Hepatocyte (in vitro differentiated cells): ENCODE results near the gene ATG101. TPM values are rescaled to one million over a fixed set of nuclear protein-coding genes. Genes with fewer than 3 reads are reported as not detected.

Experiments
- DNase-seq: peaks from one replicate; pipeline ENCODE4 v3.0.0-alpha.2; 2016; ENCODE audit warnings: low spot score
- H2AFZ ChIP-seq: fragments of 200-600 bp; sonication (generic); 2 replicates; pipeline ENCODE4 v1.6.0; 2016; ENCODE audit warnings: antibody characterized with exemption, mild to moderate bottlenecking
- H3K27ac ChIP-seq: fragments of 200-600 bp; sonication (generic); 2 replicates; pipeline ENCODE4 v1.5.1; 2016; ENCODE audit warnings: mild to moderate bottlenecking
- H3K27me3 ChIP-seq: fragments of 200-600 bp; sonication (generic); 2 replicates; pipeline ENCODE4 v1.6.1; 2016
- H3K36me3 ChIP-seq: fragments of 200-600 bp; sonication (generic); replicated peaks from 2 replicates; pipeline ENCODE4 v1.5.1; 2016; ENCODE audit warnings: low read depth; ENCODE audit not compliant: insufficient read depth
- H3K4me1 ChIP-seq: fragments of 200-600 bp; sonication (generic); 2 replicates; pipeline ENCODE4 v1.5.1; 2016; ENCODE audit warnings: mild to moderate bottlenecking, moderate library complexity; ENCODE audit not compliant: insufficient read depth
- H3K4me2 ChIP-seq: fragments of 200-600 bp; sonication (generic); 2 replicates; pipeline ENCODE4 v1.6.0; 2016
- H3K4me3 ChIP-seq: fragments of 200-600 bp; sonication (generic); 2 replicates; pipeline ENCODE4 v1.5.1; 2016; ENCODE audit warnings: mild to moderate bottlenecking
- H3K79me2 ChIP-seq: fragments of 200-600 bp; sonication (generic); 2 replicates; pipeline ENCODE4 v1.6.0; 2017; ENCODE audit warnings: mild to moderate bottlenecking
- H3K9me2 ChIP-seq: fragments of 200-600 bp; sonication (generic); replicated peaks from 2 replicates; pipeline ENCODE4 v1.6.0; 2017; ENCODE audit warnings: mild to moderate bottlenecking; ENCODE audit not compliant: insufficient read depth
- H3K9me3 ChIP-seq: fragments of 200-600 bp; sonication (generic); 2 replicates; pipeline ENCODE4 v1.5.1; 2016; ENCODE audit warnings: low read depth, mild to moderate bottlenecking
- H4K20me1 ChIP-seq: fragments of 200-600 bp; sonication (generic); 2 replicates; pipeline ENCODE4 v1.6.0; 2016; ENCODE audit warnings: mild to moderate bottlenecking; ENCODE audit not compliant: insufficient read depth, poor library complexity, severe bottlenecking
- EZH2 ChIP-seq: fragments of 200-600 bp; sonication (generic); IDR thresholded peaks from 2 replicates; pipeline ENCODE4 v1.6.1; 2016; ENCODE audit warnings: antibody characterized with exemption, mild to moderate bottlenecking, borderline replicate concordance
- EZH2phosphoT487 ChIP-seq: fragments of 200-600 bp; sonication (generic); IDR thresholded peaks from one replicate; pipeline ENCODE4 v1.6.1; 2018; ENCODE audit warnings: antibody characterized with exemption, mild to moderate bottlenecking, low read depth, moderate library complexity; ENCODE audit not compliant: unreplicated experiment, severe bottlenecking
- WGBS: methylation state at CpG from one replicate; pipeline ENCODE4 v1.1.6; 2016; ENCODE audit warnings: low lambda C conversion rate; ENCODE audit errors: missing lambda C conversion rate; 5-methylcytosine and 5-hydroxymethylcytosine counted together
- polyA plus RNA-seq: library from polyadenylated mRNA; unstranded; fragments of >200 nt; fragmentation: Nextera tagmentation; extraction: Ambion mirVana; gene quantifications from 2 replicates; pipeline ENCODE4 v1.2.1, GENCODE V29; 2016
- total RNA-seq: library from RNA; depleted of rRNA; stranded (reverse); fragments of >200 nt; gene quantifications from 2 replicates; pipeline ENCODE4 v1.2.3, GENCODE V29; 2014
- TF ChIP-seq, protein P1 (sequence below): fragments of 200-600 bp; sonication (generic); IDR thresholded peaks from 2 replicates; pipeline ENCODE4 v1.5.1; 2016; ENCODE audit warnings: antibody characterized with exemption, mild to moderate bottlenecking; ENCODE audit not compliant: poor library complexity

The ATG101 gene
- total and polyA plus RNA-seq, 2 experiments from 2014 or later, result 57.7 to 61.6 TPM

GRCh38 chr12:52122904-52123303, 53.1 kb downstream of the ATG101 start:
- H4K20me1 ChIP-seq, result no peaks in the 10 kb centered on the region
- H3K4me3 ChIP-seq, result no peak overlapping the region
- H3K79me2 ChIP-seq, result no peaks in the 10 kb centered on the region
- no peaks in the 10 kb centered on the region for H3K9me3 ChIP-seq
- no peak for TF ChIP-seq EZH2
- TF ChIP-seq, protein P1, sequence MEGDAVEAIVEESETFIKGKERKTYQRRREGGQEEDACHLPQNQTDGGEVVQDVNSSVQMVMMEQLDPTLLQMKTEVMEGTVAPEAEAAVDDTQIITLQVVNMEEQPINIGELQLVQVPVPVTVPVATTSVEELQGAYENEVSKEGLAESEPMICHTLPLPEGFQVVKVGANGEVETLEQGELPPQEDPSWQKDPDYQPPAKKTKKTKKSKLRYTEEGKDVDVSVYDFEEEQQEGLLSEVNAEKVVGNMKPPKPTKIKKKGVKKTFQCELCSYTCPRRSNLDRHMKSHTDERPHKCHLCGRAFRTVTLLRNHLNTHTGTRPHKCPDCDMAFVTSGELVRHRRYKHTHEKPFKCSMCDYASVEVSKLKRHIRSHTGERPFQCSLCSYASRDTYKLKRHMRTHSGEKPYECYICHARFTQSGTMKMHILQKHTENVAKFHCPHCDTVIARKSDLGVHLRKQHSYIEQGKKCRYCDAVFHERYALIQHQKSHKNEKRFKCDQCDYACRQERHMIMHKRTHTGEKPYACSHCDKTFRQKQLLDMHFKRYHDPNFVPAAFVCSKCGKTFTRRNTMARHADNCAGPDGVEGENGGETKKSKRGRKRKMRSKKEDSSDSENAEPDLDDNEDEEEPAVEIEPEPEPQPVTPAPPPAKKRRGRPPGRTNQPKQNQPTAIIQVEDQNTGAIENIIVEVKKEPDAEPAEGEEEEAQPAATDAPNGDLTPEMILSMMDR, result no peak
- TF ChIP-seq EZH2phosphoT487, result no peak
- no peaks in the 10 kb centered on the region for H3K27me3 ChIP-seq
- H2AFZ ChIP-seq, result no peak overlapping the region
- no peaks in the 10 kb centered on the region for H3K9me2 ChIP-seq
- peaks cover 12% of the 10 kb centered on the region for H3K4me1 ChIP-seq
- no peaks in the 10 kb centered on the region for H3K36me3 ChIP-seq
- H3K27ac ChIP-seq, result no peak overlapping the region
- WGBS, result 91% methylated on average over 7 of the region's 7 CpGs
- H3K4me2 ChIP-seq, result no peak overlapping the region
- no peak for DNase-seq

DNA sequence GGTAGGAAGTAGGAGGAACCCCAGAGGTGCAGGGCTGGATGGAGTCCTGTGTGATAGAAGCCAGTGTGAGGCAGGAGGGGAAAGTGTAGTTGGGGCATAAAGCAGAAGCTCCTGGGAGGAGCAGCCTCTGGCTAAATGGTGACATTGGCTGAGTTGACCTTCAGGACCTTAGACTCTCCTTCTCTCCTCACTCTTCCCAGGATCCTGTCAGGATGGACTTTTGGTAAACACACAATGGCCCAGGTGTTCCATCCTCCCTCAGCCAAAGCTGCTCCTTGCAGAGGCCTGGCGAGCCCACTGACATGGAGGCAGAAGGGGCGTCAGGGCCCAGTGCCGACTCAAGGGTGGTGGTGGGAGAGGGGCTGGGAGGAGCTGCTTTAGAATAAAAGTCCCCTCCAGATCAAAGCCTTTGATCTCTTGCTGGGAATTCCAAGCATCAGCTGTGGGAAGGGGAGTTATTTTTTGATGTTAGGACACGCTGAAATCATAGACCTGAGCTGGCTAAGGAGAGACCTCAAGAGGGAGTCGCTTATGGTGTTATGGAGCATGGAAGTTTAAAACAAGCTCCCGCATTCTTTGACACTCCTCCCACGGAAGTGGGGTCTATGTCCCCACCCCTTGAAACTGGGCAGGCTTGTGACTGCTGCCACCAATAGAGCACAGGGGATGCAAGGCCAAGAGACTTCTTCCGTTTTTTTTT, 53.9 kb downstream of the ATG101 start:
- no peak for DNase-seq
- Histone ChIP-seq H4K20me1 (no peaks in the 10 kb centered on the region), H3K27me3 (no peaks in the 10 kb centered on the region), H2AFZ (no peak overlapping the region), H3K9me3 (no peaks in the 10 kb centered on the region), H3K4me3 (no peak overlapping the region), H3K4me2 (no peak overlapping the region), H3K4me1 (peaks cover 12% of the 10 kb centered on the region), H3K79me2 (no peaks in the 10 kb centered on the region), H3K27ac (no peak overlapping the region), H3K9me2 (no peaks in the 10 kb centered on the region), H3K36me3 (no peaks in the 10 kb centered on the region)
- WGBS, result 66% methylated on average over 8 of the region's 8 CpGs
- TF ChIP-seq, protein P1, result no peak
- TF ChIP-seq EZH2 (no peak), EZH2phosphoT487 (no peak)

GRCh38 chr12:52125476-52125900, 55.7 kb downstream of the ATG101 start:
- H3K4me2 ChIP-seq, result no peak overlapping the region
- no peaks in the 10 kb centered on the region for H3K9me3 ChIP-seq
- no peak overlapping the region for H2AFZ ChIP-seq
- 97% methylated on average over 3 of the region's 6 CpGs for WGBS
- TF ChIP-seq EZH2phosphoT487, result no peak
- no peak for TF ChIP-seq EZH2
- TF ChIP-seq, protein P1, result no peak
- H4K20me1 ChIP-seq, result no peaks in the 10 kb centered on the region
- no peak for DNase-seq
- no peaks in the 10 kb centered on the region for H3K36me3 ChIP-seq
- no peak overlapping the region for H3K4me3 ChIP-seq
- H3K27me3 ChIP-seq, result no peaks in the 10 kb centered on the region
- H3K27ac ChIP-seq, result no peak overlapping the region
- H3K4me1 ChIP-seq, result peaks cover 6% of the 10 kb centered on the region
- no peaks in the 10 kb centered on the region for H3K9me2 ChIP-seq
- no peaks in the 10 kb centered on the region for H3K79me2 ChIP-seq
